ENCODE data around the gene PRSS56. TPM values are rescaled to one million over a fixed set of nuclear protein-coding genes. Genes with fewer than 3 reads are reported as not detected.
A peak's percentile ranks its signal among the peaks of the same experiment; 100 is the strongest.

PRSS56 gene
- total and polyA plus RNA-seq, 2 of the 8 experiments (the other 6 are each of a cell fraction or from before 2014, with no cell fraction given) = 0.03 TPM; not detected in 1

- H4K5ac ChIP-seq (ENCODE audit: insufficient read length, low read depth, low read length) = no peak overlapping the region
- FAIRE-seq (no peak), DNase-seq (ENCODE audit: low read depth in 1 of 2, low spot score in 2 of 2) (no peak)
- no peak overlapping the region for H3K18ac ChIP-seq (ENCODE audit: extremely low read depth, low read length)
- H3K27ac ChIP-seq (ENCODE audit: low read depth, low read length) = no peak overlapping the region
- 0 out of 2 replicates have a peak overlapping the region, but pooled peaks have one; percentile 30 for H2AK5ac ChIP-seq (ENCODE audit: low read depth, low read length)
- H2BK20ac ChIP-seq (ENCODE audit: low read length) = no peak overlapping the region
- WGBS, 2 experiments (ENCODE audit: extremely low coverage in 1 of 2, insufficient coverage in 1 of 2, insufficient read length in 1 of 2, insufficient replicate concordance in 2 of 2, low coverage in 1 of 2, low lambda C conversion rate in 2 of 2, missing lambda C conversion rate in 1 of 2) = 85% methylated on average over 14 of the region's 20 CpGs; no CpG with 5 or more reads in 1 of the 2 experiments
- H2BK15ac ChIP-seq (ENCODE audit: low read length) = no peak overlapping the region
- H2BK12ac ChIP-seq (ENCODE audit: low read depth, low read length) = no peak overlapping the region; the same call in 1 of the 2 replicates
- no peak overlapping the region for H3K4me2 ChIP-seq (ENCODE audit: insufficient read depth in 1 of 2, low read depth in 2 of 2, low read length in 2 of 2)
- H3K36me3 ChIP-seq (ENCODE audit: control insufficient read depth in 2 of 4, insufficient read depth in 4 of 4, low read length in 3 of 4) = no peaks in the 10 kb centered on the region
- no peak overlapping the region for H4K8ac ChIP-seq (ENCODE audit: extremely low read depth, insufficient read depth, low read length)
- H3K4me1 ChIP-seq (replicated peaks in 1 of 4; ENCODE audit: control insufficient read depth in 3 of 4, insufficient read depth in 4 of 4, low read length in 3 of 4) = peaks cover 0 to 26% (median 3%) of the 10 kb centered on the region in 4 experiments; a peak in 5 of 7 replicates
- H3K9ac ChIP-seq (replicated peaks in 1 of 4; ENCODE audit: extremely low read depth in 1 of 4, low read depth in 3 of 4, low read length in 3 of 4) = no peak overlapping the region
- no peak overlapping the region for H3K56ac ChIP-seq (replicated peaks; ENCODE audit: insufficient read length, low read depth, low read length)
- no peaks in the 10 kb centered on the region for H3K79me1 ChIP-seq (ENCODE audit: low read depth, low read length)
- H3K23me2 ChIP-seq (ENCODE audit: low read depth, low read length) = no peaks in the 10 kb centered on the region; the same call in 1 of the 2 replicates
- ChIA-PET CTCF (ENCODE audit: partially characterized antibody) (interaction anchor here (1.3 to 3.0 kb wide), 4 partner anchors 16 to 596 kb away, joined by 3 to 10 read pairs (median 5); no protein-coding TSS in a partner anchor), POLR2A (ENCODE audit: partially characterized antibody) (interaction anchor here (1.1 kb wide), 1 partner anchor 35 kb away, joined by 3 read pairs; no protein-coding TSS in a partner anchor)
- no peak overlapping the region for H2BK5ac ChIP-seq (ENCODE audit: low read depth, low read length)
- no peak overlapping the region for H3K23ac ChIP-seq (ENCODE audit: insufficient read length)
- no peak overlapping the region for H3K4me3 ChIP-seq (ENCODE audit: extremely low read depth in 1 of 4, insufficient read depth in 2 of 4, low read depth in 3 of 4, low read length in 4 of 4)
- no peak for TF ChIP-seq HDAC6 (IDR thresholded peaks at IDR 0.05; ENCODE audit: low read depth, low read length)
- TF ChIP-seq CBX5 (IDR thresholded peaks at IDR 0.05; ENCODE audit: low read depth, low read length) = no peak
- TF ChIP-seq NANOG (IDR thresholded peaks at IDR 0.05; ENCODE audit: insufficient read depth, low read depth, low read length, poor library complexity, severe bottlenecking) = no peak
- TF ChIP-seq SP2 (IDR thresholded peaks at IDR 0.05; ENCODE audit: low read length) = no peak
- no peak for TF ChIP-seq SIN3A (conservative IDR thresholded peaks at IDR 0.05 in 1 of 2, IDR thresholded peaks at IDR 0.05 in 1 of 2; ENCODE audit: low read depth in 1 of 2, low read length in 2 of 2)
- no peak for TF ChIP-seq RNF2 (IDR thresholded peaks at IDR 0.05; ENCODE audit: borderline replicate concordance, low read depth, low read length, missing control alignments, poor library complexity, severe bottlenecking)
- no peaks in the 10 kb centered on the region for H4K20me1 ChIP-seq (replicated peaks in 1 of 2; ENCODE audit: control insufficient read depth in 1 of 2, insufficient read depth in 2 of 2, low read length in 2 of 2)
- H4K91ac ChIP-seq (replicated peaks; ENCODE audit: insufficient read length, low read length) = no peak overlapping the region
- no peak overlapping the region for H2AFZ ChIP-seq (ENCODE audit: low read length)
- no peak overlapping the region for H3K4ac ChIP-seq (replicated peaks; ENCODE audit: insufficient read length, low read depth, low read length)
- H3K9me3 ChIP-seq (ENCODE audit: insufficient read depth in 2 of 2, low read depth in 1 of 2, low read length in 1 of 2) = no peaks in the 10 kb centered on the region
- H2BK120ac ChIP-seq (replicated peaks; ENCODE audit: low read depth, low read length) = no peak overlapping the region
- no peaks in the 10 kb centered on the region for H3K79me2 ChIP-seq (ENCODE audit: control insufficient read depth in 1 of 2, insufficient read depth in 2 of 2, low read length in 2 of 2)
- H3K27me3 ChIP-seq (replicated peaks in 1 of 4; ENCODE audit: control insufficient read depth in 3 of 4, extremely low read depth in 1 of 4, insufficient read depth in 3 of 4, low read length in 3 of 4) = peaks cover 0 to 7% (median 1%) of the 10 kb centered on the region in 4 experiments; a peak in 3 of 7 replicates
- no peak overlapping the region for H3K14ac ChIP-seq (ENCODE audit: insufficient read length)
Observed at GRCh38 chr2:232496501-232497270, 23.5 kb upstream of the PRSS56 start.

Data from H1 (cell line).